DND-41 (cell line): ENCODE data around the gene TRAF1.

Experiments
- CTCF ChIP-seq: IDR thresholded peaks from 2 replicates; pipeline ENCODE4 v1.5.1; 2012; ENCODE audit warnings: borderline replicate concordance, low read length, moderate library complexity, mild to moderate bottlenecking; ENCODE audit not compliant: poor library complexity, severe bottlenecking; ENCODE audit errors: extremely low read depth
- EZH2 ChIP-seq: IDR thresholded peaks from 3 replicates; pipeline ENCODE4 v1.6.1; 2012; ENCODE audit warnings: borderline replicate concordance, low read depth, mild to moderate bottlenecking, moderate library complexity, low read length, inconsistent platforms; ENCODE audit not compliant: severe bottlenecking

GRCh38 chr9:120865176-120865575, 61.4 kb downstream of the TRAF1 start:
- no peak for TF ChIP-seq CTCF
- TF ChIP-seq EZH2, result no peak
